ENCODE measurements around the gene OPCML.

GRCh38 chr11:133164986-133165385, 367.3 kb downstream of the OPCML start:
- TF ChIP-seq, protein P1, sequence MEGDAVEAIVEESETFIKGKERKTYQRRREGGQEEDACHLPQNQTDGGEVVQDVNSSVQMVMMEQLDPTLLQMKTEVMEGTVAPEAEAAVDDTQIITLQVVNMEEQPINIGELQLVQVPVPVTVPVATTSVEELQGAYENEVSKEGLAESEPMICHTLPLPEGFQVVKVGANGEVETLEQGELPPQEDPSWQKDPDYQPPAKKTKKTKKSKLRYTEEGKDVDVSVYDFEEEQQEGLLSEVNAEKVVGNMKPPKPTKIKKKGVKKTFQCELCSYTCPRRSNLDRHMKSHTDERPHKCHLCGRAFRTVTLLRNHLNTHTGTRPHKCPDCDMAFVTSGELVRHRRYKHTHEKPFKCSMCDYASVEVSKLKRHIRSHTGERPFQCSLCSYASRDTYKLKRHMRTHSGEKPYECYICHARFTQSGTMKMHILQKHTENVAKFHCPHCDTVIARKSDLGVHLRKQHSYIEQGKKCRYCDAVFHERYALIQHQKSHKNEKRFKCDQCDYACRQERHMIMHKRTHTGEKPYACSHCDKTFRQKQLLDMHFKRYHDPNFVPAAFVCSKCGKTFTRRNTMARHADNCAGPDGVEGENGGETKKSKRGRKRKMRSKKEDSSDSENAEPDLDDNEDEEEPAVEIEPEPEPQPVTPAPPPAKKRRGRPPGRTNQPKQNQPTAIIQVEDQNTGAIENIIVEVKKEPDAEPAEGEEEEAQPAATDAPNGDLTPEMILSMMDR (IDR thresholded peaks at IDR 0.05): no peak
- TF ChIP-seq POLR2A (IDR thresholded peaks at IDR 0.05): no peak

Data from lower leg skin (tissue), 3 donors.